ENCODE measurements around the gene PXDN.
A peak's percentile ranks its signal among the peaks of the same experiment; 100 is the strongest.
"Not testable (repeated sequence)": the region's sequence is repeated elsewhere in the genome, so short reads cannot be mapped to it uniquely, and the experiment has no call there.

PXDN gene

DNA sequence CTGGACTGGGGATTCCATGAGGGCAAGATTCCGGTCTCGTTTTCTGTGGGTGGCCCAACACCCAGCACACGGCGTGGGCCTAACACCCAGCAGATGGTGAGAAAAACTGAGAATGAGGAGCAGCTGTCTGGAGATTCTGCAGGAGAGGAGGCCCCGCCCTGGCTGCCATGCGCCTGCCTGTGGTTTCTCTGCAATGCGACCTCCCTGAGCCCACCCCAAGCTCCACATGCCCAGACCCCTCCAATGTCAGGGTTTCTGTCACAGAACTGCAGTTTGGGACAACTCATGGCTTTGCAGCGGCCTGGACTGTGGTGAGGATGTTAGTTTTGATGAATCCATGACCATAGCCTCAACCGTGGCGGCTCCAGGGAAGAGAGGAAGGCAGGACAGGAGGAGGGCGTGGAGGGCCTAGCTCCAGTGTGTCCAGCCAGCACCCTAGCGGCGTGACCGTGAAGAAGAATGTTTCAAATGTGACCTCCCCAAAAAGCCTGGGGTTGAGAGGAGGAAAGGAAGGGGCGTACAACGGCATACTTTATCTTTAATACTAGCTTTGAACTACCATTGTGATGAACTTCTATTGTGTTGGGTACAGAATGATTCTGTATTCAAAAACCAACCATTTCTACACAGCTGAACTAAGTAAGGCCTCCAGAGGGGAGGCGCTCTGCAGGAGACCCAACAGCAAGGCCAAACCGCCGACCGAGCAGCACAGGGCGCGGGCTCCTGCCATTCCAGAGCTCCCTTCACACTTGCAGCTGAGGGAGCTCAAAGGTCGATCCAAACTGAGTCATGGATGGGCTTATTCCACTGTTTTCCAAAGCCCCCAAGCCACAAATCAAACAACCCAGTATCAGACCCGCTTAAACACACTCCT is 3.4 kb downstream of the PXDN start:
- peak; percentile 73 for DNase-seq

DNA sequence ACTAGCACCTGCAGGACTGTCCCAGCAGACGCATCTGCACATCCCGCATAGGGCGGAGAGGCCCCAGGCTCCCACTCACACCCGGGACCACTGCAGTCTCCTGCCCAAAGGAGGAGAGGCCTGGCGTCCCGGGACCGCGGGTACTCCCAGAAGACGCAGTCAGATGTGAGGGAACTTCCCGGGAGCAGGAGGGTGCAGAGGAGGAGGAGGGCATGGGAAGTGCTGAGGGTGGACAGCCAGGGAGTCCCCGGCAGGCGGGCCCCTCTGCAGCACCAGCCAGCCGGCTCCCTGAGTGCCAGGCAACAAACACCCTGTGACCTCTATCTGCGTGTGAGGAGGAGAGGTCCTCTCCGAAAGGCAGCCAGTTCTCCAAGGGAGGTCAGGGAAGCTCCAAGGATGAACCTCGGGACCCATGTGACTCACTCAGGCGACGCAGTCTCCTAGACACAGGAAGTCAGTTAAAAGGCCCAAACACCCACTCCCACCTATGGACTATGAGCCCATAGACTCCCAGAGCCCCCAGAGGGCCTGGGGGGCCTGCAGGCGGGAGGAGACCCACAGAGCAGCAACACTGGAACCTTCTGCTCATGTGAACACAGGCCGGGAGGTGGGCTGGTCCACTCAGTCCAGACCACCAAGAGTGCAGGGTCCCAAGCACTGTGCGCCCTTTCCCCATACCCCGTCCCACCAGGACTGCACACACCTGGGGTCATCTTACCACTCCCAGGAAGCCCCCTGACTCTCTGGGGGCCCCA is 4.2 kb downstream of the PXDN start:
- DNase-seq, result no peak

DNA sequence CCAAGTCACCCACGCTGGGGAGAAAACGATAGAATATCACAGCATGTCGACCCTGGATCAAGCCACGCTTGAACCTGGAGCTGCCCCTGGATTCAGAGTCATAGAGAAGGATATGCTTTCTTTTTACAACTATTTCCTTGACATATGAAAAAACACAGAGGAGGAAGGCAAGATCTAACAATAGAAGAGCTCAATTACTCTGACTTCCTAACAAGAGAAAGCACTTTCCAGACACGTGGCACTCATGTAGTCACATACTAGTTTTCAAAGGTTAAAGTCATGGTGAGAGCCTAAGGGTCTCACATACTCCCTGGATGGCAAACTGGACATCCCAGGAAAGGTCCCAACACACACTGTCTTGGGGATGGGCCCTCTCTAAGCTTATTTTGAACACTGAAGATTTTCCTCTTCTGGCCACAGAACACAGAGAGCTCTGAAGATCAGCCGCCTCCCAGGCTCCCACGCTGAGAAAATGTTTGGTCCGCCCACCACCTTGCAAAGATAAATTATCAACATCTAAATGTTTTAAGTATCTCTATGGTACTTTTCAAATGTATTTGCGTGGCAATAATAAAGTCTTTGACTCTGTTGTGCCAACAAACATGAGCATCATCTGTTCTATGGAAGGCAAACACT is 4.9 kb downstream of the PXDN start:
- DNase-seq, result no peak

DNA sequence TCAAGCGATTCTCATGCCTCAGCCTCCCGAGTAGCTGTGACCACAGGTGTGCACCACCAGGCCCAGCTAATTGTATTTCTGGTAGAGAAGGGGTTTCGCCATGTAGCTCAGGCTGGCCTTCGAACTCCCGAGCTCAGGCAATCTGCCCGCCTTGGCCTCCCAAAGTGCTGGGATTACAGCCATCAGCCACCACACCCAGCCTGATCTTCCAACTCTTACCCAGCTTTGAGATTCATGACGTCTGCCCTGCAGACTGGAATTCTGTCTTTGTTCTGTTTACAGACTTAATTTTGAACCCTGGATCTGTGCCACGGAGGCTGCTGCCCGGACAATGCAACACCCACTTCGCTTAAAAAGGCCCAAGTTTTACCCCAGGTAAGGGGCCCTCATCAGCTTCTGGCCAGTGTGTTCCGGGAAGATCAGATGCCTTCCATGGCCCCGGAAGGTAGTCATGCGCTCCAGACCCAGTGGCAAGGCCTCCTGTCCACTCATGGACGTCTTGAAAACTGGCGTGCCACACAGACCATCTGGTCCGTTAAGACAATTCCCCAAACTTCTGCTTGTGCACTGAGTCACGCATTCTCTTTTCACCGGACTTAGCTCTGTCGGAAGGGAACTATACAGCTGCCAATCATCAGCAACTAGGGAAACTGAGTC is 5.5 kb downstream of the PXDN start:
- DNase-seq, result no peak

DNA sequence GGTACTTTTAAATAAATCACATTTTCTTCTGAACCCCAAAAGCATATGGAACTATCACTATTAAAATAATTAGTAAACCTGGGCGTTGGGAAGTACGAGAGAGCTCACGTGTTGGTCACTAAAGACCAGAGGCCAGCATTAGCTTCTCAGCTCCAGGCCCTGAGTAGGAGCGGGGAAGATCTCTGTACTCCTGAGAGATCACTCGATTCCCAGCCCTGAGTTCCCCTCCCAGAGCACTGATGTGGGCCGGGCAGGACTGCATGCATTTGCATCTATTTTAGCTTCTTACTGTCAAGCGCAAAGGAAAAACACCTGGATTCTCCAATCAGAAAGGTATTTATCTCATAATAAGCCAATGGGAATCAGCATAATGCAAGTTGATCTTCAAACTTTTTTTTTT is 6.2 kb downstream of the PXDN start:
- DNase-seq, result no peak

DNA sequence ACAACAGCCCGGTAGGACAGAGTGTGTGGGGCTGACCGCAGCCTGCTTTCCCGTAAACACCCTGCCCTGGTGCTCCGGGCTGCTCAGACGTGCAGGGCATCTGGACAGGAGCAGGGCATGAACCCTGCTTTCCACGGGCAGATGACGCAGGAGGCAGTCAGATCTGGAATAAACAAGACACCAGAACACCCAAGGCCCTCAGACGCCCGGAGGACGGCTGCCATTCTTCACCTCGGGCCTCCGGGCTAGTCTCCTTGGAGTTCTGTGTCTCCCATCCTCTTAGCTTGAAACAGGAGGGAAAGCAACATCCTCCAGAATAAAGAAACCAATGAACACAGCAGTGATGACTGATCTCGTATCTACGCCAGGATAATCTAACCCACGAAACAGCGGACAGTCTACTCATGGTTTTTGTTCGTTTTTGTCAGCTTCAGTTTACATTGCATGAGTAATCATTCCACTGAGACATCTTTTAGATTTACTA is 7.3 kb downstream of the PXDN start:
- DNase-seq, result no peak

DNA sequence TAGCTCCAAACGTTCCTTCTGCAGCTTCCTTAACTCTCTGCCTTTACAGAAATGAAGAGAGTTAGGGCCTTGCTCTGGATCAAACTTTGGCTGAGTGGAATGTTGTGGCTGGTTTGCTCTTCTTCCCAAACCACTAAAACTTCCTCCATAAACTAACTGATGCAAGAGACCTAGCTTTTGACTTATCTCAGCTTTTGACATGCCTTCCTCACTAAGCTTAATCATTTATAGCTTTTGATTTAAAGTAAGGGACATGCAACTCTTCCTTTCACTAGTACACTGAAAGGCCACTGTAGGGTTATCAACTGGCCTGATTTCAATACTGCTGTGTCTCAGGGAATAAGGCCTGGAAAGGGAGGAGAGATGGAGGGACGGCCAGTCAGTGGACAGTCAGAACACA is 8.3 kb downstream of the PXDN start:
- no peak for DNase-seq

DNA sequence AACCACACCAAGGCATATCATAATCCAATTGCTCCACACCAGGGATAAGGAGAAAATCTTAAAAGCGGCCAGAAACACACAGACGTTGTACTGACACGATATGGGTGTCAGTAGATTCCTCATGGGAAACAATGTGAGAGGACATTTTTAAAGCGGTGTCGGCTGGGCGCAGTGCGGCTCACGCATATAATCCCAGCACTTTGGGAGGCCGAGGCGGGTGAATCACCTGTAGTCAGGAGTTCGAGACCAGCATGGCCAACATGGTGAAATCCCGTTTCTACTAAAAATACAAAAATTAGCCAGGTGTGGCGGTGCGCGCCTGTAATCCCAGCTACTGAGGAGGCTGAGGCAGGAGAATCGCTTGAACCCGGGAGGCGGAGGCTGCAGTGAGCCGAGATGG is 11.0 kb downstream of the PXDN start:
- DNase-seq, result not testable (repeated sequence)

DNA sequence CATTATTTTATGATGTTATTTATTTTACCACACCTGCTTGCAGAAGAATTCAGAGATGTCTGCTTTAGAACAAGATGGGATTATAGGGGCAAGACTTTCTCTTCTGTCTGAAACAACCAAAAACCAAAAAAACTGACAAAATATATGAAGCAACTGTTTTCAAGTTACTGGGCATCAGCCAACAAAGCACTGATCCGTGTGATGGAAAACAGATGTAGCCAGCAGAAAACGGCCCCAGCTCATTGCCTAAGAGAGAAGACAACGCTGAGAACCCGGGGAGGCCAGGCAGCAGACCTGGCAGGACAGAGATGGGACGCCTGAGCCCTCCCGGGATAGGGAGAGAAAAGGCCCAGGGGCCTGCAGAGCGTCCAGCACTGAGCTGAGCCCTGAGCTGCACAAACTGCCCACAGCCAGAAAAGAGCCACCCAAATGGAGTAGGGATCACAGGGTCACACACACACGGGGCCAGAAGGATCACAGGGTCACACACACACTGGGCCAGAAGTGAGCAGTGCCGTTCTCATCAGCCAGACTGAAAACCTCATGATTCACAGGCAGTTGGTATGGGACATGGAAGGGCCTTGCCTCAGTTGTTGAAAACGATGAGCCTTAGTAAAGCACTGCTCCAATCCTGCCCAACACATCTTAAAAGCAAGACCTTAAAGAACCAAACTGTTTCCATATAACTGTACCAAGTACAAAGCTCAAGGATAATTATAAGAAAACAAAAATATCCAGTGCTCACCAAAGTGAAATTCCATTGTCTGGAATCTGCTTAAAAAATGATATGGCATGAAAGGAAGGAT is 12.1 kb downstream of the PXDN start:
- DNase-seq, result peak; percentile 76

DNA sequence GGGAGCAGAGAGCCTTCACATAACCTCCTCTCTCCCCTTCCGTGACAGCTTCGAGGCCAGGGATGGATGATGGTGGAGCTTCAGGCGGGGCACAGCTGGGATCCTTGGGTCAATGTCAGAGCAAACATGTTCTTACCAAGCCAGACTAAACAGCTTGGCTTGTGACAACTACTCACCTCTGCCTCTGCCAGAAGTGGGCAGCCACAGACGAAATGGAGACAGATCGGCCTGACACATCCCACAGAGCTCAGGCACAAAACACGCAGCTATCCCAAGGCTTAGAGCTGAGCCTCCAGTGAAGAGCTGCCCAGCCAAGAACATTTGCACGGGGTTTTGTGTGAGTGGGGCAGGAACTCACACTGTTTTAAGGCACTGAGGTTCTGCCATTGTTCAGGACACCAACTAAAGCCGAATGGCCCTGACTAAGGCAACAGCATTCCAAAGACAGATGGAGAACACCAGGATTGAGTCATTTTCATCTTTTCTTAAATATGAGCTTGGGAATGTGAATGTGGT is 12.8 kb downstream of the PXDN start:
- peak; percentile 60 for DNase-seq

DNA sequence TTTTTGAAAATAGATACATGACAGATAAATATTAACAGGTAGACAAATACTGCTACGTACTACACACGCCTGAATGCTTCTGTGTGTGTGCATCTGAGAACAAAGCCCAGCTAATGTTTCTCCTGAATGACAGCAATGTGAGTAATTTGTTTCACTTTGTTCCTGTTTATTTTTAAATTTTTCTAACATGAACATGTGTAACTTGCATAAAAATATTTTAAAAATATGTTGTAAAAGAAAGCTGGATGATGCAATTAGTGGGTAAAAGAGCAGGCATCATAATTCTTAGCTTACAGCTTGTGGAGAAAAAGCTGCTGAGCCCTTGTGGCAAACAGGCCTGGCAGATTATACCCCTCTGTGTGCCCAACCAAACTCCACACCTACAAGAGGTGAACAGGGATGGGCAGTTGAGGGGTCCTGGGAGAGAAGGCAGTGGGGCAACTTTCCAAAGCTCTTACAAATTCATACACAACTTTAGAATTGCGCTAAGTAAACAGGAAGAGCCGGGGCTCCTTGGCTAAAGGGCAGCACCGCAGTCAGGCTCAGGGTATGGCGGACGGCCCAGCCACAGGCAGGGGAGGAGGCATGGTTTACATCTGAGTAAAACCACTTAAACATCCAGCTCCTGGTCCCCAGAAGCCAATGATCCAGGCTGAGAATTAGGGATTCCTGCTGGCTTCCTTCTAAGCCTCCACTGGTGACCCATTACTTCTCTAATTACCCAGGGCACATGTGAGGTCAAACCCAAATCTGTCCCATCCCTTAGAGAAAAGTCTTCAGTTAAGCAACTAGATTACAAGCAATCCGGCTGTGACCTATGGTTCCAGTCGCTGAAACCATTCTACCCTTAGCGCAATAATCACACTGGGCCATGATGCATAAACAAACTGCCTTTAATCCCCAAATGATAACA is 14.0 kb downstream of the PXDN start:
- peak; percentile 45 for DNase-seq

DNA sequence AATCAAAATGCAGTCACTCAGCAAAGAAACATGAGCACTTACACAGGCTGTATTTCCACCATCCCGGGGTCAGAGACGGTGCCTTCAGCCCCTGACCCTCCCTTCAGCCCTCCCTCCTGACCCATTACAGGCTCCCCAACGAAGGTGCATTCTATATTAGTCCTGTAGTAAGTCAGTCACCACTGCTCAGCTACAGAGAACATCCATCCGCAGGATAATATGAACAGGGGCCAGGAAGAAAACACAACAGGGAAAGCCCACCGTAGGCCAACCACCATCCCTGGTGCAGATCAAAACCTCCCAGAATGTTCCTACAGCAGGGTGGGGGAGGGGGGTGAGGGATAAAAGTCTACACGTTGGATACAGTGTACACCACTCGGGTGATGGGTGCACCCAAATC is 15.1 kb downstream of the PXDN start:
- DNase-seq, result no peak

DNA sequence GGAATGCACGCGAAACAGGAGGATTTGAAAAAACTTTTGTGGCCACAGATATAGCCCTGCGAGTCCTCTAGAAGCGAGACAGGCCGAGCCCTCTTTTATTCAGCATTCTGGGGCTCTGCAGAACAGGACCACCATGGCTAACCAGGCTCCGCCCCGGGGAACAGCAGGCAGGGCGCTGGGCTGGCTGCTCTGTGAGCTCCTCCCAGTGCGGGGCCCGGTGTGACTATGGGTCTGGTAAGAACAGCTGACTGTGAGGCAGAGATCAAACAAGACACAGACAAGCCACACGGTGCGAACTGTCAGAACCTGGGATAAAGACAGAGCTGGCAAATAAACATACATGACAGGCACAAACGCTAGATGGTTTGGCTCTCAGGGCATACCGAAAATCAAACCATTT is 15.5 kb downstream of the PXDN start:
- peak; percentile 42 for DNase-seq

DNA sequence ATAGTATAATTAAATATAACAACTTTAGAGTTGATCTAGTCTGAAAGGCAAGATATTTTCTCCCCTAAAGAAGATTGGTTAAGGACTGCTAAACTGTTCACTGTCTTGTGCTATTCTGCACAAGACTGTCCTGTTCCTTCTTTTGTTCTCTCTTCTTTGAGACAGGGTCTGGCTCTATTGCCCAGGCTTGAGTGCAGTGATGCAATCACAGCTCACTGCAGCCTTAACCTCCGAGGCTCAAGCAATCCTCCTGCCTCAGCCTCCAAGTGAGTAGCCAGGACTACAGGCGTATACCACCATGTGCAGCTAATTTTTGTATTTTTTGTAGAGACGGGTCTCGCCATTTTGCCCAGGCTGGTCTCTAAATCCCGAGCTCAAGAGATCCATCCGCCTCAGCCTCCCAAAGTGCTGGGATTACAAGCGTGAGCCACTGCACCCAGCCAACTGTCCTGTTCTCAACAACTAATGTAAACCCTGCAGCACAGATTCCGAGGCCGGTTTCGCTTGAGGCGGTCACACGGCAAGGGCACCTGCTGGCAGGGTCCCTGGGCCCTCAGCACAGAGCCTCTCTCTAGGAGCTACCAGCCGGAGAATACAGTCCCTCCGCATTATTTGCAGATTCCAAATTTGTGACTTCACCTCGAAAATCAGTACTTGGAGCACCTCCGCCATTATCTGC is 16.4 kb downstream of the PXDN start:
- DNase-seq, result no peak

DNA sequence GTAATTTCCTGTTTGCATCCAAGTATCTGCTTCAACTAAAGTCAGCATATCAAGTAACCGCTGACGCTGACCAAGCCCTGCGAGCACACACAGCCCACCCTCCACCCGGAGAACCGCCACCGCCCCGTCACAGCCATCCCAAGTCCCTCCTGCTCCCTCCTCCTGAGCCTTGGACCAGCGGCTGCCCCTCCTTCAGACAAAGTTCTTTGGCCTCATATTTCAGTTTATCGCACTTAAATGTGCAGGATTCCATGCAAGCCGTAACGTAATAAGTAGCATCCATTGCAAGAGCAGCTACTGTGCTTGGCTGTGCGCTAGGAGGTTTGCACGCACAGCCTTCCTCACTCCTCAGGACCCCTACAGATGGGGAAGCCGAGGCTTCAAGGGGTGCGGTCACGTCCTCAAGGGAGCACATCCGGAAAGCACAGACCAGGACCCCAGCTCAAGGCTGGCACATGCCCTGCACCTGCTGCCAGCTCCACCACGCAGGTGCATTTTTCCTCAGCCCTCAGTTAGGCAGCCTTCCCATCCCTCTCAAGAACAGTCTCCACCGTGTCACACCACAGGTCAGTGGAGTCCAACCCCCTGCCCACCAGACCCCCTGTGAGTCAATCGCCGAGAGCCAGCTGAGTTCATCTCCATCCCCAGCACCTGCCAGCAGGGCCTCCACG is 17.1 kb downstream of the PXDN start:
- no peak for DNase-seq

DNA sequence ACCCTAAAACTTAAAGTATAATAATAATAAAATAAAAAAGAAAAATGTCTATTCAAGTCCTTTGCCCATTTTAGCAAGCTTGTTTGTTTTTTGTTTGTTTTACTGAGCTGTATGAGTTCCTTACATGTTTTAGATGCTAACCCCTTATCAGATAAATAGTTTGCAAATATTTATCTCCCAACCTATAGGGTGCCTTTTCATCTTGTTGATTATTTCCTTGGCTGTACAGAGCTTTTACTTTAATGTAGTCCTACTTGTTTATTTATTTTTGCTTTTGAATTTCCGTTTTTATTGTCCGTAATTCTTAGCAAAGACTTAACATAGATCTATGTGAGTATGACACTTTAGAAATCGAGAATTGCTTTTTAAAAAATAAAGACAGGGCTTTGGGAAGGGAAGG is 17.8 kb downstream of the PXDN start:
- no peak for DNase-seq

DNA sequence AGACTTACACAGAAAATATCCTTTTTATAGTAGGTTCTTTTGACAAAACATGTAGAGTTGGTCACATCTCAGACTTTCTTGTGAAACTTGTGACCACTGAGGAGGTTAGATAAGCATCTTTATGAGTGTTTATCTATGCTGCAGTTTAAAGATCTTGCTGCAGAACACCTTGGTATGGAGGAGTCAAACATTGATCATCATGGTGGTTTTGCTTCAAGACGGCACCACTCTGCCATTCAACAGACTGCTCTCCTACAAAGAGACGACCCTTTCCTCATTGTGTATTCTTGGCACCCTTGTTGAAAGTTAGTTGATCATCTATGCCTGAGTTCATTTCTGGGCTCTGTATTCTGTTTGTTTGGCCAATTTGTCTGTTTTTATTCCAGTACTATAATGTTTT is 20.0 kb downstream of the PXDN start:
- DNase-seq, result not testable (repeated sequence)

DNA sequence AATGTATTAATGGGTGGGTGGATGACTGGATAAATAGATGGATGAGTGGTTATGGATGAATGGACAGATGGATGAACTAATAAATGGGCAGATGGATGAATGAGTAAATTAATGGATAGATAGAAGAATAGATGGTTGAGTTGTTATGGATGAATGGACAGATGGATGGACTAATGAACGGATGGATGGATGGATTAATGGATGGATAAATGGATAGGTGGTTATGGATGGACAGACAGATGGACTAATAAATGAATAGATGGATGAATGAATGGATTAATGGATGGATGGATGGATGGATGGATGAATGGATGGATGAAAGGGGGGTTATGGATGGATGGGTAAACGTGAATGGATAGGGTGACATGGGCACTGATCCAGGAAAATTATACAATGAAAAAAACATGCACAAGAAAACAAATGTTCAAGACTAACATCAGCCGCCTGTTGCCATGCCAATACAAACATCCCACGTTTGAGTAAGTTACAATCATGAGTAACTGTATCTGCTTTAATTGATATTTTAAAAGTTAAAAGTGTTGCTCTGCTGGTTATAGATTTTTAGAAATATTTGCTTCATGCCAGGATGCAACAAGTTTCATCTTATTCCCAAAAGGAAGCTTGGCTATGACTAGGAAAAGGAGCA is 20.8 kb downstream of the PXDN start:
- DNase-seq, result no peak

DNA sequence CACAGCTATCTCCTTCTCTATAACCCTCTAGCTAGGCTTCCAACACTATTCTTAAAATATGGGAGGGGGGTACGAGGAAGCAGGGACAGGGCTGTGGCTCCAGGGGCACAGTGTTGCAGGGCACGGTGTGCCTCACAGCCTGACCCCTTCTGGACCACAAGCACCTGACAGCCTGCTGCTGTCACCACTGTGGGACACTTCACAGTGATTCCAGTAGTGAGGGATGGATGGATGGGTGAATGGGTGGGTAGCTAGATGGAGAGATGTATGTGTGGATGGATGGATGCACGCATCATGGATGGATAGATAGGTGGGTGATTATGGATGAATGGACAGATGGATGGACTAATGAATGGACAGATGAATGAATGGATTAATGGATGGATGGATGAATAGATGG is 21.6 kb downstream of the PXDN start:
- DNase-seq, result no peak

Data from NCI-H2171 treated with DMSO at 0.1 percent for 48 hours (cell line).